Ovary (tissue), 3 donors: ENCODE results near the gene MCTP2.

ENCODE experiments used
- CTCF ChIP-seq, 3 donors: fragments of 450-650 bp in 2 of 3; fragments of 200-600 bp in 1 of 3; IDR thresholded peaks; one replicate each; pipeline versions ENCODE4 v1.5.1 to v1.8.0; 2016 to 2022; ENCODE audit warnings: antibody characterized with exemption in 3 of 3, mild to moderate bottlenecking in 1 of 3
- POLR2A ChIP-seq: fragments of 450-650 bp; IDR thresholded peaks from one replicate; pipeline ENCODE4 v1.6.1; 2017; ENCODE audit warnings: antibody characterized with exemption, mild to moderate bottlenecking, moderate library complexity
- donor health status: DM: no; HTN: no; CAD: no.

DNA sequence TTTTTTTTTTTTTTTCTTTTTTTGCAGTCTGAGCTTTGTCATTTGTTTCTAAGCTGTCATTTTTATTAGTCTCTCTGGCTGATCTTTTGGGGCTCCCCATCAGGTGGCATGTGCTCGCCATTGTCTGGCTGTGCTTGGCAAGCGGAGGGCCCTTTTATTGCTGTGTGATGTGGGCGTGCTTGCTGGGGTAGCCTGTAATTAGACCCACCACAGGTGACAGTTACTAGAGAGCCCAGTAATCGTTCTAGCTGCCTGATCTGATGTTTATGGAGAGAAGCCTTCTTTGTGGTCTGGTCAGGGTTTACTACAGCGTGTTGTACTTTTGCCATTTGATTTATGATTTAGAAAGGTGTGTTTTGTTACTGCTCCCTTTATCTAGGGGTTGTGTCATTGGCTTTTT, 179.9 kb downstream of the MCTP2 start:
- TF ChIP-seq CTCF (IDR thresholded peaks at IDR 0.05) (no peak), POLR2A (no peak)
